K562 (cell line): ENCODE measurements around the gene SPTLC1. TPM values are rescaled to one million over a fixed set of nuclear protein-coding genes. Genes with fewer than 3 reads are reported as not detected.

ENCODE experiments used
- DNMT1 ChIP-seq: fragments of 450-650 bp; IDR thresholded peaks from 2 replicates; pipeline ENCODE4 v1.6.1; 2016; ENCODE audit warnings: antibody characterized with exemption, mild to moderate bottlenecking
- HDAC6 ChIP-seq: IDR thresholded peaks from 2 replicates; pipeline ENCODE4 v1.6.1; 2012; ENCODE audit warnings: low read depth, mild to moderate bottlenecking, control low read depth, inconsistent platforms, low read length, moderate library complexity
- NFYB ChIP-seq: IDR thresholded peaks from 2 replicates; pipeline ENCODE4 v1.6.1; 2011; ENCODE audit warnings: mild to moderate bottlenecking, moderate library complexity; ENCODE audit not compliant: insufficient read length; ENCODE audit errors: extremely low read depth
- POLR3A ChIP-seq: IDR thresholded peaks from 2 replicates; pipeline ENCODE4 v1.6.1; 2011; ENCODE audit warnings: borderline replicate concordance, mild to moderate bottlenecking, moderate library complexity; ENCODE audit not compliant: insufficient read length, insufficient read depth; ENCODE audit errors: extremely low read depth
- RNF219 ChIP-seq: fragments of 250-450 bp; sonication (Bioruptor Pico); IDR thresholded peaks from 2 replicates; pipeline ENCODE4 v1.5.0; 2022; ENCODE audit warnings: mild to moderate bottlenecking
- SAFB ChIP-seq: fragments of 200-400 bp; formaldehyde crosslinking; IDR thresholded peaks from 2 replicates; pipeline ENCODE4 v1.6.1; 2017; ENCODE audit warnings: low read depth, low read length, borderline replicate concordance
- SIRT6 ChIP-seq: IDR thresholded peaks from one replicate; pipeline ENCODE4 v1.6.1; 2012; ENCODE audit warnings: low read depth, mild to moderate bottlenecking, control low read depth, inconsistent platforms, low read length, moderate library complexity
- TAL1 ChIP-seq: fragments of 450-650 bp; IDR thresholded peaks from 2 replicates; pipeline ENCODE4 v1.6.1; 2016; ENCODE audit warnings: mild to moderate bottlenecking
- TBP ChIP-seq: optimal IDR thresholded peaks from 2 replicates; pipeline ENCODE3; 2011; ENCODE audit warnings: low read depth, low read length, improper control_type of control experiment
- ZBTB40 ChIP-seq, 2 experiments: fragments of 450-650 bp in 1 of 2; sonication (generic) in 1 of 2; formaldehyde crosslinking in 1 of 2; IDR thresholded peaks; 2 replicates each; pipeline versions ENCODE4 v1.7.1 to v1.9.0; 2016 to 2022; ENCODE audit warnings: inconsistent platforms in 1 of 2, mild to moderate bottlenecking in 1 of 2, missing genetic modification reagents in 1 of 2
- ZNF444 ChIP-seq: fragments of 250-450 bp; sonication (Bioruptor Pico); IDR thresholded peaks from 2 replicates; pipeline ENCODE4 v1.4.0; 2020; ENCODE audit warnings: mild to moderate bottlenecking, moderate library complexity
- ZNF830 ChIP-seq: fragments of 250-450 bp; sonication (Bioruptor Pico); IDR thresholded peaks from 2 replicates; pipeline ENCODE4 v1.5.0; 2021; ENCODE audit warnings: mild to moderate bottlenecking
- polyA plus RNA-seq, 8 experiments: library from polyadenylated mRNA; depleted of rRNA in 4 of 8; stranded (reverse) in 5 of 8; unstranded in 3 of 8; fragments of >200 nt; fragmentation: Nextera tagmentation in 2 of 8; fragmentation: Illumina TruSeq in 1 of 8; extraction: Ambion mirVana in 2 of 8; extraction: Trizol in 1 of 8; gene quantifications; 2 replicates each; pipeline versions ENCODE4 v1.2.1 to v1.2.3, GENCODE V29; 2011 to 2014; ENCODE audit warnings: inconsistent platforms in 1 of 8, missing spikeins in 1 of 8
- total RNA-seq, 7 experiments: library from RNA; depleted of rRNA in 6 of 7; stranded (reverse); fragments of >200 nt in 6 of 7; fragmentation: Illumina TruSeq in 2 of 7; extraction: Trizol in 2 of 7; gene quantifications; 2 replicates each; pipeline versions ENCODE4 v1.2.1 to v1.2.3, GENCODE V29; 2011 to 2021; ENCODE audit warnings: low replicate concordance in 1 of 7

SPTLC1 gene
- total and polyA plus RNA-seq, 9 of the 15 experiments (the other 6 are each of a cell fraction or from before 2014, with no cell fraction given) = 58.8 to 125 (median 84.5) TPM

GRCh38 chr9:92035687-92036410, 79.4 kb downstream of the SPTLC1 start (continued):
- TF ChIP-seq RNF219 (CRISPR knock-in tag) (no peak), TBP (no peak), SAFB (no peak), DNMT1 (no peak), TAL1 (no peak), ZBTB40 (IDR thresholded peaks at IDR 0.05) (no peak), ZBTB40 (CRISPR knock-in tag; IDR thresholded peaks at IDR 0.05) (no peak), NFYB (no peak), SIRT6 (no peak), POLR3A (no peak), ZNF830 (CRISPR knock-in tag) (no peak), ZNF444 (CRISPR knock-in tag) (no peak), HDAC6 (no peak)
